Measurements from ENCODE around the gene PLSCR5. TPM values are rescaled to one million over a fixed set of nuclear protein-coding genes. Genes with fewer than 3 reads are reported as not detected.

PLSCR5 gene
- total and polyA plus RNA-seq, 8 donors = not detected

DNA sequence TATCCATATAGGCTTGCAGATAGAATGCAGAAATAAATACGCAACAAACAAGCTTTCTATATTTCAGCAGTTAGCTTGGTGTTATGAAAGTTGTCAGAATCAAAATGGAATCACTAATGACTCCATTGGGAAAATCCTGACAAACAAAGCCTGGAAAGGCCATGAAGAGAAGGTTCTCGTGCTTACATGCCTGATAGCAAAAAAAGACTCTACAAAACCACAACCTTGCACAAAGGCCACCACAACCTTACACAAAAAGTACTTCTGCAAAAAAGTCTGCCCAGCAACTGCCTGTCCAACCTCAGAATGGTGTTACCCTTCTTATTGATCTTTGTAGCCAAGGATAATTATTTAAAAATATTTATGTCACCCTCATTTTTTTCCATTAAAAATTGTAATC, 46.4 kb downstream of the PLSCR5 start:
- no peak for DNase-seq
- WGBS, 2 donors = 71 to 90% methylated on average over 2 of the region's 2 CpGs

DNA sequence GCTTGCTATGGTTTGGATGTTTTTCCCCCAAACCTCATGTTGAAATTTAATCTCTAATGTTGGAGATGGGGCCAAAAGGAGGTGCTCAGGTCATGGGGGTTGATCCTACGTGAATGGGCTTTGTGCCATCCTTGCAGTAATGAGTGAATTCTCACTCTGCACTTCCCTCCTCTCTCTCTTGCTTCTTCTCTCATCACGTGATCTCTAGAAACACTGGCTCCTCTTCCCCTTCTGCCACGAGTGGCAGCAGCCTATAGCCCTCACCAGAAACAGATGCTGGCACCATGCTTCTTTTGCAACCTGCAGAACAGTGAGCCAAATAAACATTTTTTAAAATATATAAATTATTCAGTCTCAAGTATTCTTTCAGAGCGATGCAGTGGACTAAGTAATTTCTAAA, 47.4 kb downstream of the PLSCR5 start:
- TF ChIP-seq, protein P1, sequence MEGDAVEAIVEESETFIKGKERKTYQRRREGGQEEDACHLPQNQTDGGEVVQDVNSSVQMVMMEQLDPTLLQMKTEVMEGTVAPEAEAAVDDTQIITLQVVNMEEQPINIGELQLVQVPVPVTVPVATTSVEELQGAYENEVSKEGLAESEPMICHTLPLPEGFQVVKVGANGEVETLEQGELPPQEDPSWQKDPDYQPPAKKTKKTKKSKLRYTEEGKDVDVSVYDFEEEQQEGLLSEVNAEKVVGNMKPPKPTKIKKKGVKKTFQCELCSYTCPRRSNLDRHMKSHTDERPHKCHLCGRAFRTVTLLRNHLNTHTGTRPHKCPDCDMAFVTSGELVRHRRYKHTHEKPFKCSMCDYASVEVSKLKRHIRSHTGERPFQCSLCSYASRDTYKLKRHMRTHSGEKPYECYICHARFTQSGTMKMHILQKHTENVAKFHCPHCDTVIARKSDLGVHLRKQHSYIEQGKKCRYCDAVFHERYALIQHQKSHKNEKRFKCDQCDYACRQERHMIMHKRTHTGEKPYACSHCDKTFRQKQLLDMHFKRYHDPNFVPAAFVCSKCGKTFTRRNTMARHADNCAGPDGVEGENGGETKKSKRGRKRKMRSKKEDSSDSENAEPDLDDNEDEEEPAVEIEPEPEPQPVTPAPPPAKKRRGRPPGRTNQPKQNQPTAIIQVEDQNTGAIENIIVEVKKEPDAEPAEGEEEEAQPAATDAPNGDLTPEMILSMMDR (IDR thresholded peaks at IDR 0.05) = no peak
- FAIRE-seq = no peak
- Histone ChIP-seq H3K36me3 (no peaks in the 10 kb centered on the region), H3K4me1 (no peaks in the 10 kb centered on the region), H3K27ac (no peak overlapping the region), H3K27me3 (no peaks in the 10 kb centered on the region), H3K9me3 (no peaks in the 10 kb centered on the region), H3K4me3 (no peak overlapping the region)
- no peak for DNase-seq
- intact Hi-C loops (cut with DNase I) = no loop called here
- 75 to 89% methylated on average over 4 of the region's 4 CpGs for WGBS, 2 donors
- ATAC-seq = peak in 1 of 4 donors; percentile 56

More for the DNA sequence above, 46.4 kb downstream of the PLSCR5 start:
- no peak for FAIRE-seq
- intact Hi-C loops (cut with DNase I) = no loop called here
- Histone ChIP-seq H3K27ac (no peak overlapping the region), H3K4me3 (no peak overlapping the region), H3K36me3 (no peaks in the 10 kb centered on the region), H3K4me1 (no peaks in the 10 kb centered on the region), H3K27me3 (no peaks in the 10 kb centered on the region), H3K9me3 (no peaks in the 10 kb centered on the region)
- no peak for ATAC-seq
- TF ChIP-seq, protein P1 (IDR thresholded peaks at IDR 0.05) = no peak

DNA sequence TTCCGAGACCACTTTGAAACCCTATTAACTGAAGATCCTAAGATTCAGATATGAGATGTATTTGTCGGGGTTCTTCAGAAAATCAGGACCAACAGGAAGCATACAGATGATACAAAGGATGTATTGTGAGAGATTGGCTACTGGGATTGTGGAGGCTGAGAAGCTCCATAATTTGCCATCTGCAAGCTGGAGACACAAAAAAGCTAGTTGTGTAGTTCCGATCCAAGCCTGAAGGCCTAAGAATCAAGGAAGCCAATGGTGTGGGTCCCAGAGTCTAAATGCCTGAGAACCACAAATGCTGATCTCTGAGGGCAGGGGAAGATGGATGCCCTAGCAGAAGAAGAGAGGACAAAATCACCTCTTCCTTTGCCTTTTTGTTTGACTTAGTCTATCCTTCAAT, 49.8 kb downstream of the PLSCR5 start:
- Histone ChIP-seq H3K4me1 (no peaks in the 10 kb centered on the region), H3K9me3 (no peaks in the 10 kb centered on the region), H3K27me3 (no peaks in the 10 kb centered on the region), H3K27ac (no peak overlapping the region), H3K36me3 (no peaks in the 10 kb centered on the region), H3K4me3 (no peak overlapping the region)
- no peak for FAIRE-seq
- no peak for ATAC-seq
- WGBS, 2 donors = 94 to 97% methylated on average over 3 of the region's 3 CpGs
- intact Hi-C loops (cut with DNase I) = no loop called here
- DNase-seq = no peak
- TF ChIP-seq, protein P1 (IDR thresholded peaks at IDR 0.05) = no peak

DNA sequence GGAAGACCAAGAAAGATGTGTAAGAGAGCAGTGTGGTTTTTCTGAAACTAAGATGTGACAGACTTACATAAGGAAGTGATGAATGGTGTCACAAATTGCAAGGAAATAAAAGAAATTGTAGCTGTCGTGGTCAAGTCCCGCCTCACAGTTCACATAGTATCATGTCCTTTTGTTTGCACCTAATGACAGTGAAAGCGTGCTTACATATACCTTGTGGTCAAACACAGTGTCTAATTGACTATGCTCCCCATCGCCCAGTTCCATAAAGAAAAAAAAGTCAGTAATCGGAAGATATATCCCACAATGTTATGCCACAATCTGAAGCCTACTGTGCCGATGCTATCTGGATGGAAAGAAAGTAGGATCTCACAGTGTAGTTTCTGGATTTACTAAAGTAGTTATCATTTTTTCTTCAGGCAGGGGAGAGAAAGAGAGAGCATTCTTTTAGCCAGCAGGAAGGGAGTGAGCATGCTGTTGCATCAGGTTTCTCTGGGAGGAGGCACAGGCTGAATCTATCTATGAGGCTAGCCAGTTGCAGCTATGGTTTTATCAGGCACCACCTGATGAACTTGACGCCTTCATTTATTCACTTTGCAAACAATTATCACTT, 50.9 kb downstream of the PLSCR5 start:
- Histone ChIP-seq H3K9me3 (no peaks in the 10 kb centered on the region), H3K4me1 (no peaks in the 10 kb centered on the region), H3K27ac (no peak overlapping the region), H3K4me3 (no peak overlapping the region), H3K27me3 (no peaks in the 10 kb centered on the region), H3K36me3 (no peaks in the 10 kb centered on the region)
- TF ChIP-seq, protein P1 (IDR thresholded peaks at IDR 0.05) = no peak
- 81 to 88% methylated on average over 7 of the region's 7 CpGs for WGBS, 2 donors
- ATAC-seq (no peak), DNase-seq (no peak), FAIRE-seq (no peak)
- intact Hi-C loops (cut with DNase I) = no loop called here

DNA sequence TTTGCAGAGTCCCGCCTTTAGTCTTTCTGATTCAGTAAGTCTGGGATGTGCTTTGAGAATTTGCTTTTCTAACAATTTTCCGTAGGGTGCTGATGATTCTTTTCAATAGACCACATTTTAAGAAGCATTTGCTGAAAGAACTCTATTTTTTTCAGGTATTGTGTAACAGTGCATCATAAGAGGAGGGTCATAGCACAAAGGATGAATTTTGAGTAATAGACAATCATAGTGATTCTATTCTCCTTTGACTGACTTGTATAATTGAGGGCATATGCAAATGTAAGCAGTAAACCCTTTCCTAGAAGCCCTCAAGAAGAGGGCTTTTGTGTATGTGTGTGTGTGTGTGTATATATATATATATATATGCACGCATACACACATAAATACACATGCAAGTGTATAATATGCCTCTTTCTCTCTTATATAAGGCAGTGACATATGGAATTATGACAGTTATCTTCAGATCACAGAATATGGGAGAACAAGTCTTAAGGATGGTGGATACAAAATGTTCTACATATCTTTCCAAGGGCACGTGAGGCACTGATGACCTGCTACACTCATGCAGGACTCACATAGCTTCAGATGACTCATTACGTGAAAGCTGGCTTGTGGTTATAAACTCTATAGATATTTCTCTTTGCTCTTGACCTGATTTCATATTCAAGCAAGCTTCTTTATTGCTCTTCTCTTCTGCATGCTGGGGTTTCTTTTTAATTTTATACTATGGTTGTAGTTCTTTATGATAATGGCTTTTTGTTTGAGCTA, 54.2 kb downstream of the PLSCR5 start:
- Histone ChIP-seq H3K4me1 (no peaks in the 10 kb centered on the region), H3K9me3 (no peaks in the 10 kb centered on the region), H3K27ac (no peak overlapping the region), H3K27me3 (no peaks in the 10 kb centered on the region), H3K36me3 (no peaks in the 10 kb centered on the region), H3K4me3 (no peak overlapping the region)
- DNase-seq (no peak), FAIRE-seq (no peak), ATAC-seq (peak in 1 of 4 donors; percentile 19)
- TF ChIP-seq, protein P1 (IDR thresholded peaks at IDR 0.05) = no peak
- WGBS, 2 donors = 87 to 88% methylated on average over 5 of the region's 5 CpGs
- intact Hi-C loops (cut with DNase I) = no loop called here

Data from pancreas (tissue), 10 donors.